IMR-90 (cell line): ENCODE measurements around the gene RNF145. TPM values are rescaled to one million over a fixed set of nuclear protein-coding genes. Genes with fewer than 3 reads are reported as not detected.
A peak's percentile ranks its signal among the peaks of the same experiment; 100 is the strongest.

Experiments
- ELK1 ChIP-seq: fragments of 150-350 bp; IDR thresholded peaks from 2 replicates; pipeline ENCODE4 v1.6.1; 2016; ENCODE audit warnings: low read depth, mild to moderate bottlenecking, low read length, moderate library complexity, borderline replicate concordance
- MXI1 ChIP-seq: IDR thresholded peaks from 2 replicates; pipeline ENCODE4 v1.6.1; 2012; ENCODE audit warnings: low read depth, mild to moderate bottlenecking, low read length, moderate library complexity, borderline replicate concordance
- POLR2A ChIP-seq: IDR thresholded peaks from 2 replicates; pipeline ENCODE4 v1.6.1; 2012; ENCODE audit warnings: mild to moderate bottlenecking, low read depth, low read length
- RCOR1 ChIP-seq: IDR thresholded peaks from 2 replicates; pipeline ENCODE4 v1.6.1; 2012; ENCODE audit warnings: mild to moderate bottlenecking, low read length, improper control_type of control experiment; ENCODE audit not compliant: insufficient replicate concordance
- SMC3 ChIP-seq: fragments of 150-350 bp; IDR thresholded peaks from 2 replicates; pipeline ENCODE4 v1.6.1; 2016; ENCODE audit warnings: low read depth, mild to moderate bottlenecking, antibody characterized with exemption, low read length, moderate library complexity
- polyA plus RNA-seq, 3 experiments: library from polyadenylated mRNA; depleted of rRNA; stranded (reverse); fragments of >200 nt; gene quantifications; 2 replicates each; pipeline ENCODE4 v1.2.3, GENCODE V29; 2012; ENCODE audit warnings: low replicate concordance in 1 of 3
- total RNA-seq: library from RNA; depleted of rRNA; stranded (reverse); fragments of >200 nt; gene quantifications from 2 replicates; pipeline ENCODE4 v1.2.3, GENCODE V29; 2012

RNF145 gene
- total and polyA plus RNA-seq, 2 of the 4 experiments (the other 2 are of a cell fraction), result 50.0 to 57.0 TPM

GRCh38 chr5:159209438-159210209 is at the start of gene RNF145 (continued):
- TF ChIP-seq ELK1 (no peak), POLR2A (peak; percentile 61; the same call in 1 of the 2 replicates), RCOR1 (no peak), SMC3 (no peak), MXI1 (peak; percentile 96)
